Neural cell (in vitro differentiated cells): ENCODE results near the gene KRTAP10-6. TPM values are rescaled to one million over a fixed set of nuclear protein-coding genes. Genes with fewer than 3 reads are reported as not detected.

Experiments used
- H2AFZ ChIP-seq: fragments of 200-600, 300-800 bp; sonication (generic), shearing (Covaris generic); 2 replicates; pipeline ENCODE4 v1.6.0; 2014; ENCODE audit warnings: low read depth, mild to moderate bottlenecking, antibody characterized with exemption, low read length, moderate library complexity
- H3F3A ChIP-seq: fragments of 200-600 bp; shearing (Covaris generic); 2 replicates; pipeline ENCODE4 v1.6.1; 2016; ENCODE audit warnings: mild to moderate bottlenecking, moderate library complexity, mixed read lengths, antibody characterized with exemption, low read length; ENCODE audit not compliant: insufficient read depth, poor library complexity, severe bottlenecking
- H3K27ac ChIP-seq: fragments of 200-600, 300-800 bp; sonication (generic), shearing (Covaris generic); 2 replicates; pipeline ENCODE4 v1.5.1; 2014; ENCODE audit warnings: mild to moderate bottlenecking, low read length, moderate library complexity
- H3K27me3 ChIP-seq: fragments of 300-800, 200-600 bp; sonication (generic), shearing (Covaris generic); 2 replicates; pipeline ENCODE4 v1.6.0; 2014; ENCODE audit warnings: mild to moderate bottlenecking, low read depth, low read length, moderate library complexity; ENCODE audit not compliant: insufficient read depth
- H3K36me3 ChIP-seq: fragments of 300-800, 200-600 bp; sonication (generic), shearing (Covaris generic); 2 replicates; pipeline ENCODE4 v1.5.1; 2014; ENCODE audit warnings: mild to moderate bottlenecking, antibody characterized with exemption, low read length, moderate library complexity; ENCODE audit not compliant: insufficient read depth
- H3K4me2 ChIP-seq: fragments of 300-800, 200-600 bp; sonication (generic), shearing (Covaris generic); 2 replicates; pipeline ENCODE4 v1.6.0; 2014; ENCODE audit warnings: mild to moderate bottlenecking, low read length
- H3K4me3 ChIP-seq: fragments of 300-800, 200-600 bp; sonication (generic), shearing (Covaris generic); 2 replicates; pipeline ENCODE4 v1.5.1; 2014; ENCODE audit warnings: mild to moderate bottlenecking, low read length, moderate library complexity
- H3K79me2 ChIP-seq: fragments of 200-600 bp; shearing (Covaris generic); replicated peaks from 2 replicates; pipeline ENCODE4 v1.6.0; 2014; ENCODE audit warnings: mild to moderate bottlenecking, low read length, moderate library complexity; ENCODE audit not compliant: insufficient read depth
- H3K9ac ChIP-seq: fragments of 300-800, 200-600 bp; sonication (generic), shearing (Covaris generic); 2 replicates; pipeline ENCODE4 v1.6.1; 2016; ENCODE audit warnings: mild to moderate bottlenecking, low read length, mixed read lengths
- H3K9me2 ChIP-seq: fragments of 200-600 bp; shearing (Covaris generic); 2 replicates; pipeline ENCODE4 v1.6.1; 2016; ENCODE audit warnings: mild to moderate bottlenecking, low read length, mixed read lengths; ENCODE audit not compliant: insufficient read depth
- H3K9me3 ChIP-seq: fragments of 200-600, 300-800 bp; sonication (generic), shearing (Covaris generic); 2 replicates; pipeline ENCODE4 v1.6.1; 2016; ENCODE audit warnings: mild to moderate bottlenecking, mixed run types, low read length, moderate library complexity, mixed read lengths
- H4K20me1 ChIP-seq: fragments of 200-600 bp; shearing (Covaris generic); 2 replicates; pipeline ENCODE4 v1.6.1; 2016; ENCODE audit warnings: mild to moderate bottlenecking, mixed run types; ENCODE audit not compliant: insufficient read depth
- EP300 ChIP-seq: fragments of 450-650 bp; conservative IDR thresholded peaks from 2 replicates; pipeline ENCODE4 v1.6.1; 2014; ENCODE audit warnings: antibody characterized with exemption, mild to moderate bottlenecking, moderate library complexity; ENCODE audit not compliant: poor library complexity, severe bottlenecking
- EZH2 ChIP-seq: fragments of 200-600, 300-800 bp; shearing (Covaris generic), sonication (generic); IDR thresholded peaks from 2 replicates; pipeline ENCODE4 v1.6.1; 2014; ENCODE audit warnings: antibody characterized with exemption, low read length, borderline replicate concordance, mild to moderate bottlenecking; ENCODE audit not compliant: insufficient read depth, poor library complexity, severe bottlenecking
- MXI1 ChIP-seq: fragments of 450-650 bp; conservative IDR thresholded peaks from 2 replicates; pipeline ENCODE4 v1.6.1; 2014; ENCODE audit warnings: antibody characterized with exemption, mild to moderate bottlenecking; ENCODE audit not compliant: poor library complexity, severe bottlenecking
- POLR2AphosphoS5 ChIP-seq: IDR thresholded peaks from 2 replicates; pipeline ENCODE4 v1.6.1; 2012
- RAD21 ChIP-seq: fragments of 450-650 bp; conservative IDR thresholded peaks from 2 replicates; pipeline ENCODE4 v1.6.1; 2014; ENCODE audit warnings: antibody characterized with exemption, mild to moderate bottlenecking, moderate library complexity
- SMC3 ChIP-seq: fragments of 450-650 bp; conservative IDR thresholded peaks from 2 replicates; pipeline ENCODE4 v1.6.1; 2014; ENCODE audit warnings: antibody characterized with exemption, mild to moderate bottlenecking, moderate library complexity; ENCODE audit not compliant: poor library complexity
- TAF1 ChIP-seq: IDR thresholded peaks from 2 replicates; pipeline ENCODE4 v1.6.1; 2012; ENCODE audit warnings: low read depth
- polyA plus RNA-seq: library from polyadenylated mRNA; depleted of rRNA; stranded (reverse); fragments of >200 nt; gene quantifications from 2 replicates; pipeline ENCODE4 v1.2.3, GENCODE V29; 2014
- TF ChIP-seq, protein P1 (sequence below): IDR thresholded peaks from 2 replicates; pipeline ENCODE4 v1.6.1; 2012; ENCODE audit warnings: borderline replicate concordance
- TF ChIP-seq, protein P2 (sequence below): fragments of 450-650 bp; IDR thresholded peaks from 2 replicates; pipeline ENCODE4 v1.5.1; 2014; ENCODE audit warnings: antibody characterized with exemption, mild to moderate bottlenecking, moderate library complexity; ENCODE audit not compliant: poor library complexity, severe bottlenecking

The KRTAP10-6 gene
- polyA plus RNA-seq, 1 donor from 2014 or later: not detected

DNA sequence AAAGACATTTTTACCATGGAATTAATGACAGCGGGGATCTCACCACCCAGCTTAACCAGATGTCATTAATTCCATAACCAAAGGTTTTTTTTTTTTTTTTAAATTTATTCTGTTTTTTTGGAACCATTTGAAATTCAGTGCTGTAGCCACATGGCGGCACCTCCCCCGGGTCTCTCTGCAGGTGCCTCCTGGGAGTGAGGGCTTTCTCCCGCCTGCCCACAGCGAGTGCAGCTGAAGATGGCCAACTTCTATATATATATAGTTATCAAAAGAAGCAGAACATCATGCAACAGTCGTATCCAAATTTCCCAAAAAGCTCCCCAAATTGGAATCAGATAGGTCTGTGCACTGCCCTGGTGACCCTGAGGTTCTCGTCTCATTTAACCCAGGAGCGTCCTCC is 23.2 kb upstream of the KRTAP10-6 start:
- no peaks in the 10 kb centered on the region for H3K36me3 ChIP-seq
- H3K4me3 ChIP-seq: no peak overlapping the region
- H4K20me1 ChIP-seq: no peaks in the 10 kb centered on the region
- H3K4me2 ChIP-seq: no peak overlapping the region
- no peaks in the 10 kb centered on the region for H3K79me2 ChIP-seq
- H2AFZ ChIP-seq: no peak overlapping the region
- no peaks in the 10 kb centered on the region for H3F3A ChIP-seq
- no peaks in the 10 kb centered on the region for H3K27me3 ChIP-seq
- no peak overlapping the region for H3K9ac ChIP-seq
- H3K9me2 ChIP-seq: no peaks in the 10 kb centered on the region
- no peaks in the 10 kb centered on the region for H3K9me3 ChIP-seq
- no peak overlapping the region for H3K27ac ChIP-seq
- TF ChIP-seq, protein P1, sequence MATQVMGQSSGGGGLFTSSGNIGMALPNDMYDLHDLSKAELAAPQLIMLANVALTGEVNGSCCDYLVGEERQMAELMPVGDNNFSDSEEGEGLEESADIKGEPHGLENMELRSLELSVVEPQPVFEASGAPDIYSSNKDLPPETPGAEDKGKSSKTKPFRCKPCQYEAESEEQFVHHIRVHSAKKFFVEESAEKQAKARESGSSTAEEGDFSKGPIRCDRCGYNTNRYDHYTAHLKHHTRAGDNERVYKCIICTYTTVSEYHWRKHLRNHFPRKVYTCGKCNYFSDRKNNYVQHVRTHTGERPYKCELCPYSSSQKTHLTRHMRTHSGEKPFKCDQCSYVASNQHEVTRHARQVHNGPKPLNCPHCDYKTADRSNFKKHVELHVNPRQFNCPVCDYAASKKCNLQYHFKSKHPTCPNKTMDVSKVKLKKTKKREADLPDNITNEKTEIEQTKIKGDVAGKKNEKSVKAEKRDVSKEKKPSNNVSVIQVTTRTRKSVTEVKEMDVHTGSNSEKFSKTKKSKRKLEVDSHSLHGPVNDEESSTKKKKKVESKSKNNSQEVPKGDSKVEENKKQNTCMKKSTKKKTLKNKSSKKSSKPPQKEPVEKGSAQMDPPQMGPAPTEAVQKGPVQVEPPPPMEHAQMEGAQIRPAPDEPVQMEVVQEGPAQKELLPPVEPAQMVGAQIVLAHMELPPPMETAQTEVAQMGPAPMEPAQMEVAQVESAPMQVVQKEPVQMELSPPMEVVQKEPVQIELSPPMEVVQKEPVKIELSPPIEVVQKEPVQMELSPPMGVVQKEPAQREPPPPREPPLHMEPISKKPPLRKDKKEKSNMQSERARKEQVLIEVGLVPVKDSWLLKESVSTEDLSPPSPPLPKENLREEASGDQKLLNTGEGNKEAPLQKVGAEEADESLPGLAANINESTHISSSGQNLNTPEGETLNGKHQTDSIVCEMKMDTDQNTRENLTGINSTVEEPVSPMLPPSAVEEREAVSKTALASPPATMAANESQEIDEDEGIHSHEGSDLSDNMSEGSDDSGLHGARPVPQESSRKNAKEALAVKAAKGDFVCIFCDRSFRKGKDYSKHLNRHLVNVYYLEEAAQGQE: no peak
- TF ChIP-seq MXI1 (no peak), POLR2AphosphoS5 (no peak), EZH2 (no peak), SMC3 (no peak), TAF1 (no peak), EP300 (no peak), RAD21 (no peak)
- TF ChIP-seq, protein P2, sequence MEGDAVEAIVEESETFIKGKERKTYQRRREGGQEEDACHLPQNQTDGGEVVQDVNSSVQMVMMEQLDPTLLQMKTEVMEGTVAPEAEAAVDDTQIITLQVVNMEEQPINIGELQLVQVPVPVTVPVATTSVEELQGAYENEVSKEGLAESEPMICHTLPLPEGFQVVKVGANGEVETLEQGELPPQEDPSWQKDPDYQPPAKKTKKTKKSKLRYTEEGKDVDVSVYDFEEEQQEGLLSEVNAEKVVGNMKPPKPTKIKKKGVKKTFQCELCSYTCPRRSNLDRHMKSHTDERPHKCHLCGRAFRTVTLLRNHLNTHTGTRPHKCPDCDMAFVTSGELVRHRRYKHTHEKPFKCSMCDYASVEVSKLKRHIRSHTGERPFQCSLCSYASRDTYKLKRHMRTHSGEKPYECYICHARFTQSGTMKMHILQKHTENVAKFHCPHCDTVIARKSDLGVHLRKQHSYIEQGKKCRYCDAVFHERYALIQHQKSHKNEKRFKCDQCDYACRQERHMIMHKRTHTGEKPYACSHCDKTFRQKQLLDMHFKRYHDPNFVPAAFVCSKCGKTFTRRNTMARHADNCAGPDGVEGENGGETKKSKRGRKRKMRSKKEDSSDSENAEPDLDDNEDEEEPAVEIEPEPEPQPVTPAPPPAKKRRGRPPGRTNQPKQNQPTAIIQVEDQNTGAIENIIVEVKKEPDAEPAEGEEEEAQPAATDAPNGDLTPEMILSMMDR: no peak

DNA sequence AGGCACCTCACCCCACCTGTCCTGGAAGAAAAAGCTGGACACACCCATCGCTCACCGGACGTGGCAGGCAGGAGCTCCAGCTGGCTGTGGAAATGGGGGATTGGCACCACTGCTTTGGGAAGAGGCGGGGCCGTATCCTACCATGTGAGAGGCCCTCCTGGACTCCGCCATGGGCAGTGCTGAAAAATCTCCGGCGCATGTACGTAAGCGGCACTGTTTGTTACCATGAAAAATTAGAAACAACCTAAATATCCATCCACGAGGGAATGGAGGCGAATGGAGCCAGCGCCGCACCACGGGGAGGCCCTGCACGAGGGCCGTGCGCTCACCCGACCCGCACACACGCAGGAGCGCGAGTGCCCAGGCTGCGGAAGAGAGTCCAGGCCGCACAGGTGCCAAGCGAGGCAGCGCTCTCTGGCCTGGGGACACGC is 22.7 kb upstream of the KRTAP10-6 start:
- no peak overlapping the region for H3K9ac ChIP-seq
- H3F3A ChIP-seq: no peaks in the 10 kb centered on the region
- H3K79me2 ChIP-seq: no peaks in the 10 kb centered on the region
- TF ChIP-seq POLR2AphosphoS5 (no peak), SMC3 (no peak), EP300 (no peak), TAF1 (no peak), RAD21 (no peak), MXI1 (no peak), EZH2 (no peak)
- TF ChIP-seq, protein P2: no peak
- TF ChIP-seq, protein P1: no peak
- no peaks in the 10 kb centered on the region for H3K9me2 ChIP-seq
- H3K27me3 ChIP-seq: no peaks in the 10 kb centered on the region
- no peak overlapping the region for H3K27ac ChIP-seq
- no peak overlapping the region for H3K4me3 ChIP-seq
- H2AFZ ChIP-seq: no peak overlapping the region
- H3K9me3 ChIP-seq: no peaks in the 10 kb centered on the region
- H3K36me3 ChIP-seq: no peaks in the 10 kb centered on the region
- H4K20me1 ChIP-seq: no peaks in the 10 kb centered on the region
- H3K4me2 ChIP-seq: no peak overlapping the region
